HUES48 (cell line): ENCODE data around the gene HPX.

Experiments
- H3K27ac ChIP-seq: one replicate; pipeline ENCODE4 v1.7.0; 2013; ENCODE audit warnings: low read depth, low read length, inconsistent platforms
- H3K27me3 ChIP-seq: 2 replicates; pipeline ENCODE4 v1.6.1; 2013; ENCODE audit warnings: mild to moderate bottlenecking, low read length; ENCODE audit not compliant: control insufficient read depth, insufficient read depth
- H3K36me3 ChIP-seq: 2 replicates; pipeline ENCODE4 v1.6.1; 2013; ENCODE audit warnings: low read length; ENCODE audit not compliant: control insufficient read depth, insufficient read depth
- H3K4me1 ChIP-seq: 2 replicates; pipeline ENCODE4 v1.6.1; 2013; ENCODE audit warnings: mild to moderate bottlenecking, low read length; ENCODE audit not compliant: control insufficient read depth, insufficient read depth
- H3K4me3 ChIP-seq: 2 replicates; pipeline ENCODE4 v1.5.1; 2013; ENCODE audit warnings: mild to moderate bottlenecking, low read depth, low read length
- H3K9ac ChIP-seq: 2 replicates; pipeline ENCODE4 v1.6.1; 2013; ENCODE audit warnings: mild to moderate bottlenecking, low read depth, low read length, moderate library complexity
- H3K9me3 ChIP-seq: 2 replicates; pipeline ENCODE4 v1.6.1; 2013; ENCODE audit warnings: low read length; ENCODE audit not compliant: control insufficient read depth, insufficient read depth

Gene HPX

DNA sequence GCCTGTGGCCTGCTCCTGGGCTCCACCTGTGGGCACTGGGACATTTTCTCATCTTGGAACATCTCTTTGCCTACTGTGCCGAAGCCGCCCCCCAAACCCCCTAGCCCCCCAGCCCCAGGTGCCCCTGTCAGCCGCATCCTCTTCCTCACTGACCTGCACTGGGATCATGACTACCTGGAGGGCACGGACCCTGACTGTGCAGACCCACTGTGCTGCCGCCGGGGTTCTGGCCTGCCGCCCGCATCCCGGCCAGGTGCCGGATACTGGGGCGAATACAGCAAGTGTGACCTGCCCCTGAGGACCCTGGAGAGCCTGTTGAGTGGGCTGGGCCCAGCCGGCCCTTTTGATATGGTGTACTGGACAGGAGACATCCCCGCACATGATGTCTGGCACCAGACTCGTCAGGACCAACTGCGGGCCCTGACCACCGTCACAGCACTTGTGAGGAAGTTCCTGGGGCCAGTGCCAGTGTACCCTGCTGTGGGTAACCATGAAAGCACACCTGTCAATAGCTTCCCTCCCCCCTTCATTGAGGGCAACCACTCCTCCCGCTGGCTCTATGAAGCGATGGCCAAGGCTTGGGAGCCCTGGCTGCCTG, 49.2 kb downstream of the HPX start:
- H3K4me1 ChIP-seq: peaks cover 24% of the 10 kb centered on the region
- no peak overlapping the region for H3K4me3 ChIP-seq
- no peaks in the 10 kb centered on the region for H3K9me3 ChIP-seq
- H3K27ac ChIP-seq: no peak overlapping the region
- H3K36me3 ChIP-seq: no peaks in the 10 kb centered on the region
- no peak overlapping the region for H3K9ac ChIP-seq
- peaks cover 4% of the 10 kb centered on the region for H3K27me3 ChIP-seq

DNA sequence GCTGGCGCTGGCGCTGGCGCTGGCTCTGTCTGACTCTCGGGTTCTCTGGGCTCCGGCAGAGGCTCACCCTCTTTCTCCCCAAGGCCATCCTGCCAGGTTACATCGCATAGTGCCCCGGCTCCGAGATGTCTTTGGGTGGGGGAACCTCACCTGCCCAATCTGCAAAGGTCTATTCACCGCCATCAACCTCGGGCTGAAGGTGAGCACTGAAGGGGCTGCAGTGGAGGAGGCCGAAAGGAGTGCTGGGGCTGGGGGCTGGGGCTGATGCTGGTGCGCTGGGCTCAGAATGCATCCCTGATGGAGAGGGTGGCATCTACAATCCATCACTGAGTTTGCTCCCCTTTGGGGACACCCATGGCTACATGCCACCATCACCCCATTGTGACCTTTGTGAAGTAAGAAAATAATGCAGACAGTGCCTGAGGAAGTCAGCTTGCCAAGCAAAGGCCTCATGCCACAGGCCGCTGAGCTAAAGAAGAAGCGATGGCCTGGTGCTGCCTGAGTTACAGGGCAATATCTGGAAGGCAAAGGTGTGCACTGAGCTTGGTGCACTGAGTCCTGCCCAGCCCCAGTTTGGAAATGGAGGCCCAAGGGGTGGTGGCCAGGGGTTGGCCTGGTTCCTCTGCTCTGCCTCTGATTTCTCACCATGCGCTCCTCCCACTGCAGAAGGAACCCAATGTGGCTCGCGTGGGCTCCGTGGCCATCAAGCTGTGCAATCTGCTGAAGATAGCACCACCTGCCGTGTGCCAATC, 49.9 kb downstream of the HPX start:
- H3K9ac ChIP-seq: no peak overlapping the region
- H3K4me3 ChIP-seq: peak overlapping the region; percentile 73

DNA sequence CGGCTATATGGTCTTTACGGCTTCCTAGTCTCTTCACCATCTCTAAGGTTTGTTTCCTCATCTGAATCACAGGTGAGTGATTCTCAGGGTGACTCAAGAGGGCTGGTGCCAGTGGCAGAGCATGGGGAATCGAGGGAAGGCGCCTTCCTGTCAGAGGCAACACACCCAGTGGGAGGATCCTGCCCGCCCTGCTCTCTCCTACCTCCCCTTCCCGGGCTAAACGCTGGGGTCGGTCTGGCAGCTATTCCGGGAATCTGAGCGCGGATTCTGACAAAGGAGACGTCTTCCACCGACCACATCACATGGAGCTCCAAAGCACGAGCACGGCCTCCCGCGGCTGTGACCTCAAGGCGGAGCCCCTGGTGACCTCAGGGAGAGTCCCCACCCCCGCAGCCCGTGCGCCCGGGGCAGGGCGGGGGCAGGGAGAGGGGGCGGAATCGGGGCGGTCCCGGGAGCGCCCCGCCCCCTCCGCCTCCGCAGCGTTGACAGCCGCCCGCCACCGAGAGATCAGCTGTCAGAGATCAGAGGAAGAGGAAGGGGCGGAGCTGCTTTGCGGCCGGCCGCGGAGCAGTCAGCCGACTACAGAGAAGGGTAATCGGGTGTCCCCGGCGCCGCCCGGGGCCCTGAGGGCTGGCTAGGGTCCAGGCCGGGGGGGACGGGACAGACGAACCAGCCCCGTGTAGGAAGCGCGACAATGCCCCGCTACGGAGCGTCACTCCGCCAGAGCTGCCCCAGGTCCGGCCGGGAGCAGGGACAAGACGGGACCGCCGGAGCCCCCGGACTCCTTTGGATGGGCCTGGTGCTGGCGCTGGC, 50.7 kb downstream of the HPX start, which contains the start of gene SMPD1:
TSS of gene SMPD1 (plus strand) at position 570 of the 813 bp plus-strand sequence. CDS start at position 695, 125 bp downstream.
- Histone ChIP-seq H3K4me3 (peak within 1 kb of the TSS; percentile 73), H3K9ac (peak within 1 kb of the TSS; percentile 17; the same call in 1 of the 2 replicates), H3K27ac (peak within 1 kb of the TSS; percentile 86)

More for the DNA sequence above, 49.9 kb downstream of the HPX start:
- Histone ChIP-seq H3K27me3 (peaks cover 4% of the 10 kb centered on the region), H3K36me3 (no peaks in the 10 kb centered on the region), H3K4me1 (peaks cover 25% of the 10 kb centered on the region), H3K9me3 (no peaks in the 10 kb centered on the region), H3K27ac (no peak overlapping the region)

DNA sequence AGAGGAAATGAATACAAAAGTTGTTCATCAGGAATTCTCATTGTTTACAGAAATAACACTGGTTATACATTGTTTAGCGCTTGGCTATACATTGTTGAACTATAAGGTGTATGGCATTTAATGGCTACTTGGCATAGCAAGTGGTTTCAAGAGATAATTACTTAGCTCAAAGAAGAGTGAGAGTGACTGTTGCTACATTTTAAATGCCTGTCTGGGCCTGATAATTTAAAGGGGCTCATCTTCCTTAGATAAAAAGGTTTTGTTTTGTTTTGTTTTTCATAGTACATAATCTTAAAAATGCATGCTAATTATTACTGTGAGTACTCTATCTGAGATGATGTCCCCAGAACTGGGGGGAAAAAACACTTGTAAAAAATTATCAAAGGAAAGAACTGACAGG, 52.0 kb downstream of the HPX start:
- Histone ChIP-seq H3K4me1 (peaks cover 36% of the 10 kb centered on the region), H3K9ac (no peak overlapping the region), H3K27me3 (peaks cover 4% of the 10 kb centered on the region), H3K36me3 (no peaks in the 10 kb centered on the region), H3K27ac (no peak overlapping the region), H3K4me3 (no peak overlapping the region), H3K9me3 (no peaks in the 10 kb centered on the region)

More for the DNA sequence above, 50.7 kb downstream of the HPX start, which contains the start of gene SMPD1:
- Histone ChIP-seq H3K36me3 (no peaks in the 10 kb centered on the region), H3K27me3 (peaks cover 4% of the 10 kb centered on the region), H3K9me3 (no peaks in the 10 kb centered on the region), H3K4me1 (peaks cover 33% of the 10 kb centered on the region)

GRCh38 chr11:6387811-6388599, 52.8 kb downstream of the HPX start:
- Histone ChIP-seq H3K27ac (peak overlapping the region; percentile 49), H3K4me3 (no peak overlapping the region), H3K9me3 (no peaks in the 10 kb centered on the region), H3K27me3 (peaks cover 4% of the 10 kb centered on the region), H3K9ac (no peak overlapping the region), H3K36me3 (no peaks in the 10 kb centered on the region), H3K4me1 (peaks cover 36% of the 10 kb centered on the region)

DNA sequence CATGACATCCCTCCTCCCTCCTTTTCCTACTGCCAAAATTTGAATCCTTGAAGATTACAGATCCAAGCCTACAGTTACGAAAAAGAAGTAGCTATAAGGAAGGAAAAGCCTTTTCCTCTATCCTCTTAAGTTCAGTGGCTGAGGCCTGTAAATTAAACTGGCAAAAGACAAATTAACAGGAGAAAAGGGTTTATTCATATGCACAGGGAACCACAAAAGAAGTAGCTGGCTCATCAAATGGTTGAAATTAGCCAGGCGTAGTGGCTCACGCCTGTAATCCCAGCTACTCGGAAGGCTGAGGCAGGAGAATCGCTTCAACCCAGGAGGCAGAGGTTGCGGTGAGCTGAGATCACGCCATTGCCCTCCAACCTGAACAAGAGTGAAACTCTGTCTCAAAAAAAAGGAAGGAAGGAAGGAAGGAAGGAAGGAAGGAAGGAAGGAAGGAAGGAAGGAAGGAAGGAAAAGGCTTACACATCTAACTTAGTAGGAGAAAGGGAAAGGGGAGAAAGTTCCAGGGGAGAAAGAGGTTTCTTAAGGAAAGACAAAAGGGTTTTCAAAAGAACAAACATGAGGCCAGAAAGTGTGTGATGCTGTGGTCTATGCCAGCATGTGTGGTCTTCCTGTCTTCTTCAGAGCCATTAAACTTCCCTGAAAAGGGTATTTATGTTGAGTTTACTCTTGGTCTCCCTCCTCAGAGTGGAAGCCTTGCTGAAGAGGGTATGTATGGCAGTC, 55.6 kb downstream of the HPX start:
- Histone ChIP-seq H3K4me1 (peaks cover 47% of the 10 kb centered on the region), H3K4me3 (no peak overlapping the region), H3K36me3 (no peaks in the 10 kb centered on the region), H3K9ac (peak overlapping the region; percentile 9; the same call in 1 of the 2 replicates), H3K9me3 (no peaks in the 10 kb centered on the region), H3K27ac (peak overlapping the region; percentile 37), H3K27me3 (no peaks in the 10 kb centered on the region)
